GM12892 (cell line): ENCODE results near the gene SCLT1.

Experiments
- POLR2A ChIP-seq: IDR thresholded peaks from 2 replicates; pipeline ENCODE4 v1.6.1; 2011; ENCODE audit warnings: low read depth, low read length, control low read depth
- POLR2AphosphoS5 ChIP-seq: IDR thresholded peaks from 2 replicates; pipeline ENCODE4 v1.6.1; 2011; ENCODE audit warnings: low read depth, low read length, control low read depth
- TAF1 ChIP-seq: IDR thresholded peaks from 2 replicates; pipeline ENCODE4 v1.6.1; 2011; ENCODE audit warnings: low read depth, mild to moderate bottlenecking, control low read depth, low read length, borderline replicate concordance

GRCh38 chr4:128951316-128951715 lies 142.0 kb downstream of the SCLT1 start:
- no peak for TF ChIP-seq TAF1
- TF ChIP-seq POLR2A: no peak
- no peak for TF ChIP-seq POLR2AphosphoS5
